K562 (cell line): ENCODE results near the gene ZNF292. TPM values are rescaled to one million over a fixed set of nuclear protein-coding genes. Genes with fewer than 3 reads are reported as not detected.

ENCODE experiments used
- ATAC-seq: fragments of 200-7000 bp; cut with Tn5 transposase; 3 replicates; pipeline ENCODE4 v1.9.1; 2020; ENCODE audit warnings: moderate library complexity
- BruUV-seq: library from RNA; stranded (reverse); fragments of 400-500 nt; replicated peaks from 2 replicates; lab custom pipeline; 2021; lab: Mats Ljungman, UMichigan
- CTCF ChIA-PET: fragments of 300-600 bp; formaldehyde crosslinking; extraction: SDS; loops from one replicate; lab custom pipeline; 2021; ENCODE audit warnings: low intra/inter-chr PET ratio; lab: Yijun Ruan, JAX
- POLR2A ChIA-PET: fragments of 300-600, 350-650 bp; sonication (Branson Sonifier 250); formaldehyde crosslinking; extraction: SDS; loops from one replicate; lab custom pipeline; 2021; ENCODE audit warnings: antibody characterized with exemption, inconsistent platforms; lab: Yijun Ruan, JAX
- DNase-seq, 4 experiments: peaks; one replicate each; pipeline versions ENCODE4 v3.0.0 to v3.0.0-alpha.2; 2011 to 2018; ENCODE audit warnings: low spot score in 3 of 4, mixed read lengths in 3 of 4; ENCODE audit errors: extremely low read depth in 1 of 4
- FAIRE-seq: peaks from 2 replicates; lab custom pipeline; 2011; peaks lifted over from hg19 to GRCh38; lab: Jason Lieb, UNC
- H2AFZ ChIP-seq: 2 replicates; pipeline ENCODE4 v1.6.0; 2011; ENCODE audit warnings: low read depth, low read length, control low read depth, inconsistent platforms
- H3K27ac ChIP-seq: fragments of 200-600 bp; 3 replicates; pipeline ENCODE4 v1.8.0; 2011; ENCODE audit warnings: low read depth, mild to moderate bottlenecking, control low read depth, inconsistent platforms, low read length, moderate library complexity, mixed read lengths; ENCODE audit errors: extremely low read depth
- H3K27me3 ChIP-seq, 2 experiments: fragments of 300-600 bp in 1 of 2; 2 replicates in 1 of 2; 3 replicates in 1 of 2; pipeline versions ENCODE4 v1.6.0 to v1.8.0; 2011; ENCODE audit warnings: inconsistent platforms in 2 of 2, low read length in 2 of 2, mild to moderate bottlenecking in 1 of 2, mixed read lengths in 1 of 2, moderate library complexity in 1 of 2; ENCODE audit not compliant: control insufficient read depth in 2 of 2, insufficient read depth in 2 of 2
- H3K36me3 ChIP-seq: fragments of 300-600 bp; 3 replicates; pipeline ENCODE4 v1.8.0; 2011; ENCODE audit warnings: mild to moderate bottlenecking, low read length, inconsistent platforms; ENCODE audit not compliant: control insufficient read depth, insufficient read depth
- H3K4me1 ChIP-seq, 2 experiments: fragments of 200-600 bp in 1 of 2; replicated peaks in 1 of 2; 2 replicates in 1 of 2; 3 replicates in 1 of 2; pipeline versions ENCODE4 v1.5.1 to v1.8.0; 2011; ENCODE audit warnings: inconsistent platforms in 2 of 2, low read length in 2 of 2, mild to moderate bottlenecking in 1 of 2, mixed read lengths in 1 of 2, moderate library complexity in 1 of 2; ENCODE audit not compliant: control insufficient read depth in 2 of 2, insufficient read depth in 2 of 2
- H3K4me2 ChIP-seq: 2 replicates; pipeline ENCODE4 v1.6.1; 2011; ENCODE audit warnings: low read length, control low read depth, inconsistent platforms, mixed read lengths; ENCODE audit not compliant: insufficient read depth
- H3K4me3 ChIP-seq: fragments of 200-600 bp; sonication (generic), shearing (Covaris generic); 2 replicates; pipeline ENCODE4 v1.5.1; 2016; ENCODE audit warnings: control low read depth, inconsistent platforms
- H3K79me2 ChIP-seq: fragments of 200-600 bp; 3 replicates; pipeline ENCODE4 v1.8.0; 2011; ENCODE audit warnings: low read length, inconsistent platforms; ENCODE audit not compliant: control insufficient read depth, insufficient read depth
- H3K9ac ChIP-seq, 2 experiments: 2 replicates each; pipeline versions ENCODE4 v1.6.0 to v1.6.1; 2011; ENCODE audit warnings: low read depth in 2 of 2, low read length in 2 of 2, control low read depth in 1 of 2, inconsistent platforms in 1 of 2, mild to moderate bottlenecking in 1 of 2, mixed read lengths in 1 of 2; ENCODE audit not compliant: insufficient read depth in 1 of 2
- H3K9me1 ChIP-seq: one replicate; pipeline ENCODE4 v1.6.0; 2011; ENCODE audit warnings: inconsistent platforms, mild to moderate bottlenecking, low read length, moderate library complexity; ENCODE audit not compliant: control insufficient read depth, insufficient read depth
- H3K9me3 ChIP-seq: replicated peaks from 2 replicates; pipeline ENCODE4 v1.5.1; 2011; ENCODE audit warnings: low read depth, low read length, inconsistent platforms; ENCODE audit not compliant: control insufficient read depth, insufficient read depth
- H4K20me1 ChIP-seq: replicated peaks from 2 replicates; pipeline ENCODE4 v1.6.1; 2011; ENCODE audit warnings: low read length, inconsistent platforms, mixed read lengths; ENCODE audit not compliant: control insufficient read depth, insufficient read depth
- FOXJ2 ChIP-seq: fragments of 200-800 bp; sonication (Bioruptor generic); IDR thresholded peaks from 2 replicates; pipeline ENCODE4 v1.6.1; 2016; ENCODE audit warnings: missing genetic modification characterization, missing compliant biosample characterization
- HLTF ChIP-seq: fragments of 450-650 bp; IDR thresholded peaks from 2 replicates; pipeline ENCODE4 v1.6.1; 2016
- ID3 ChIP-seq, 2 experiments: fragments of 250-450 bp in 1 of 2; fragments of 450-650 bp in 1 of 2; sonication (Bioruptor Pico) in 1 of 2; IDR thresholded peaks; 2 replicates each; pipeline versions ENCODE4 v1.6.1 to v1.8.0; 2016 to 2021; ENCODE audit warnings: mild to moderate bottlenecking in 2 of 2, moderate library complexity in 2 of 2, missing compliant biosample characterization in 1 of 2, missing genetic modification characterization in 1 of 2
- KHSRP ChIP-seq: fragments of 450-650 bp; IDR thresholded peaks from 2 replicates; pipeline ENCODE4 v1.6.1; 2017
- MED1 ChIP-seq: sonication (generic); formaldehyde crosslinking; IDR thresholded peaks from 2 replicates; pipeline ENCODE4 v1.8.1; 2023; ENCODE audit warnings: missing genetic modification reagents, borderline replicate concordance
- NR2F6 ChIP-seq: fragments of 450-650 bp; formaldehyde crosslinking; IDR thresholded peaks from 2 replicates; pipeline ENCODE4 v1.4.0; 2020; ENCODE audit warnings: mild to moderate bottlenecking
- SOX6 ChIP-seq: fragments of 450-650 bp; IDR thresholded peaks from 2 replicates; pipeline ENCODE4 v1.6.1; 2014; ENCODE audit warnings: mild to moderate bottlenecking
- THRAP3 ChIP-seq: fragments of 450-650 bp; IDR thresholded peaks from 2 replicates; pipeline ENCODE4 v1.6.1; 2016; ENCODE audit warnings: mild to moderate bottlenecking, inconsistent platforms, borderline replicate concordance
- TRIM25 ChIP-seq: fragments of 450-650 bp; IDR thresholded peaks from 2 replicates; pipeline ENCODE4 v1.7.0; 2016; ENCODE audit warnings: borderline replicate concordance
- ZC3H11A ChIP-seq: IDR thresholded peaks from 2 replicates; pipeline ENCODE4 v1.6.1; 2012; ENCODE audit warnings: low read depth, low read length, improper control_type of control experiment
- ZKSCAN1 ChIP-seq: fragments of 150-350 bp; IDR thresholded peaks from 2 replicates; pipeline ENCODE4 v1.6.1; 2016; ENCODE audit warnings: low read depth, low read length
- ZKSCAN8 ChIP-seq: fragments of 200-800 bp; sonication (Bioruptor generic); IDR thresholded peaks from 2 replicates; pipeline ENCODE4 v1.6.1; 2016; ENCODE audit warnings: missing genetic modification characterization, missing compliant biosample characterization
- ZNF212 ChIP-seq: fragments of 450-650 bp; formaldehyde crosslinking; IDR thresholded peaks from 2 replicates; pipeline ENCODE4 v1.4.0; 2020; ENCODE audit warnings: mild to moderate bottlenecking
- ZNF644 ChIP-seq: fragments of 200-800 bp; sonication (Bioruptor generic); IDR thresholded peaks from 2 replicates; pipeline ENCODE4 v1.6.1; 2016; ENCODE audit warnings: low read depth, missing genetic modification characterization, missing compliant biosample characterization
- ZNF79 ChIP-seq: fragments of 250-450 bp; sonication (Bioruptor Pico); IDR thresholded peaks from 2 replicates; pipeline ENCODE4 v1.4.0; 2020; ENCODE audit warnings: low read depth, mild to moderate bottlenecking, moderate library complexity
- WGBS: fragments of 100-300 bp; shearing (Covaris generic); methylation state at CpG from one replicate; pipeline ENCODE4 v1.1.6; 2016; ENCODE audit warnings: low coverage, mixed read lengths; ENCODE audit not compliant: insufficient coverage; ENCODE audit errors: missing lambda C conversion rate; 5-methylcytosine and 5-hydroxymethylcytosine counted together
- in situ Hi-C: fragments of 300-500 bp; cut with MboI; formaldehyde crosslinking; loops from 4 replicates; pipeline ENCODE4 v1.15.0; 2018; ENCODE audit warnings: inconsistent platforms, mixed read lengths
- intact Hi-C: fragments of 100-400 bp; cut with micrococcal nuclease; formaldehyde crosslinking; loops from 2 replicates; pipeline ENCODE4 v1.14.2; 2022
- polyA plus RNA-seq, 8 experiments: library from polyadenylated mRNA; depleted of rRNA in 4 of 8; stranded (reverse) in 5 of 8; unstranded in 3 of 8; fragments of >200 nt; fragmentation: Nextera tagmentation in 2 of 8; fragmentation: Illumina TruSeq in 1 of 8; extraction: Ambion mirVana in 2 of 8; extraction: Trizol in 1 of 8; gene quantifications; 2 replicates each; pipeline versions ENCODE4 v1.2.1 to v1.2.3, GENCODE V29; 2011 to 2014; ENCODE audit warnings: inconsistent platforms in 1 of 8, missing spikeins in 1 of 8
- total RNA-seq, 7 experiments: library from RNA; depleted of rRNA in 6 of 7; stranded (reverse); fragments of >200 nt in 6 of 7; fragmentation: Illumina TruSeq in 2 of 7; extraction: Trizol in 2 of 7; gene quantifications; 2 replicates each; pipeline versions ENCODE4 v1.2.1 to v1.2.3, GENCODE V29; 2011 to 2021; ENCODE audit warnings: low replicate concordance in 1 of 7

The ZNF292 gene
- total and polyA plus RNA-seq, 9 of the 15 experiments (the other 6 are each of a cell fraction or from before 2014, with no cell fraction given), result 4.4 to 17.1 (median 12.8) TPM

- CTCF ChIA-PET, result no interaction called here
- FAIRE-seq, result no peak
Measured at GRCh38 chr6:87181903-87182302, 26.5 kb downstream of the ZNF292 start.

GRCh38 chr6:87182321-87182720, 27.0 kb downstream of the ZNF292 start:
- no peak overlapping the region for H3K4me3 ChIP-seq
- no peaks in the 10 kb centered on the region for H3K27me3 ChIP-seq
- intact Hi-C loops (no loop called here), in situ Hi-C loops (no loop called here)
- H3K27ac ChIP-seq, result no peak overlapping the region
- H3K9me3 ChIP-seq, result no peaks in the 10 kb centered on the region
- peaks cover 8% of the 10 kb centered on the region; the same call in 1 of the 2 replicates for H4K20me1 ChIP-seq
- POLR2A ChIA-PET, result no interaction called here
- H3K79me2 ChIP-seq, result peaks cover 88% of the 10 kb centered on the region
- no peaks in the 10 kb centered on the region for H3K4me1 ChIP-seq
- FAIRE-seq (no peak), ATAC-seq (no peak), DNase-seq (no peak)
- no peak overlapping the region for H2AFZ ChIP-seq
- no peak overlapping the region for H3K9ac ChIP-seq
- TF ChIP-seq MED1 (CRISPR knock-in tag) (no peak), ZKSCAN8 (CRISPR knock-in tag) (no peak), ZNF644 (tag) (no peak), FOXJ2 (no peak), ZNF212 (CRISPR knock-in tag) (no peak), NR2F6 (CRISPR knock-in tag) (no peak), KHSRP (no peak), SOX6 (no peak), ZNF79 (CRISPR knock-in tag) (no peak), TRIM25 (no peak), THRAP3 (no peak)
- 85% methylated on average over 2 of the region's 2 CpGs for WGBS
- no peaks in the 10 kb centered on the region for H3K9me1 ChIP-seq
- BruUV-seq, result no TSS peak
- no peak overlapping the region for H3K4me2 ChIP-seq
- CTCF ChIA-PET, result no interaction called here
- peaks cover 11% of the 10 kb centered on the region; the same call in 2 of the 3 replicates for H3K36me3 ChIP-seq

More at GRCh38 chr6:87181903-87182302, 26.5 kb downstream of the ZNF292 start:
- Histone ChIP-seq H3K4me2 (no peak overlapping the region), H3K27me3 (no peaks in the 10 kb centered on the region), H2AFZ (no peak overlapping the region), H3K4me1 (no peaks in the 10 kb centered on the region), H4K20me1 (peaks cover 8% of the 10 kb centered on the region; the same call in 1 of the 2 replicates), H3K9me3 (no peaks in the 10 kb centered on the region), H3K36me3 (peaks cover 11% of the 10 kb centered on the region; the same call in 2 of the 3 replicates), H3K9me1 (no peaks in the 10 kb centered on the region), H3K79me2 (peaks cover 89% of the 10 kb centered on the region), H3K4me3 (no peak overlapping the region), H3K27ac (no peak overlapping the region), H3K9ac (no peak overlapping the region)
- intact Hi-C loops, result no loop called here
- no peak for ATAC-seq
- WGBS, result 94% methylated on average over 6 of the region's 6 CpGs
- POLR2A ChIA-PET, result no interaction called here
- no peak for DNase-seq
- BruUV-seq, result no TSS peak
- in situ Hi-C loops, result no loop called here
- TF ChIP-seq ZC3H11A (no peak), ID3 (CRISPR knock-in tag; IDR thresholded peaks at IDR 0.05) (no peak), ID3 (tag; IDR thresholded peaks at IDR 0.05) (no peak), ZKSCAN1 (no peak), HLTF (no peak)
